IMR-90 (cell line): ENCODE results near the gene ABCA9. TPM values are rescaled to one million over a fixed set of nuclear protein-coding genes. Genes with fewer than 3 reads are reported as not detected.
A peak's percentile ranks its signal among the peaks of the same experiment; 100 is the strongest.

Source experiments
- ATAC-seq: fragments of 200-7000 bp; cut with Tn5 transposase; 2 replicates; pipeline ENCODE4 v1.9.1; 2020; ENCODE audit warnings: low read depth, mild to moderate bottlenecking, moderate library complexity
- BruUV-seq: library from RNA; stranded (reverse); fragments of 400-500 nt; replicated peaks from 2 replicates; lab custom pipeline; 2021; lab: Mats Ljungman, UMichigan
- CTCF ChIA-PET: fragments of 300-600 bp; formaldehyde crosslinking; extraction: SDS; loops from one replicate; lab custom pipeline; 2021; ENCODE audit warnings: antibody characterized with exemption; lab: Yijun Ruan, JAX
- POLR2A ChIA-PET: fragments of 300-600 bp; sonication (Branson Sonifier 250); formaldehyde crosslinking; loops from one replicate; lab custom pipeline; 2022; ENCODE audit warnings: antibody characterized with exemption; ENCODE audit not compliant: unreplicated experiment; lab: Charles Lee
- DNase-seq: peaks from one replicate; pipeline ENCODE4 v3.0.0; 2013
- H2AFZ ChIP-seq: replicated peaks from 2 replicates; pipeline ENCODE3; 2013; ENCODE audit warnings: low read length, mild to moderate bottlenecking; ENCODE audit not compliant: poor library complexity
- H2AK5ac ChIP-seq: 2 replicates; pipeline ENCODE4 v1.6.1; 2013; ENCODE audit warnings: low read depth, low read length, inconsistent platforms
- H2AK9ac ChIP-seq: replicated peaks from 2 replicates; pipeline ENCODE3; 2013; ENCODE audit warnings: mild to moderate bottlenecking, low read depth, low read length, moderate library complexity; ENCODE audit not compliant: poor library complexity
- H2BK120ac ChIP-seq: 2 replicates; pipeline ENCODE4 v1.6.1; 2013; ENCODE audit warnings: low read depth, low read length, inconsistent platforms
- H2BK15ac ChIP-seq: 3 replicates; pipeline ENCODE4 v1.6.1; 2013; ENCODE audit warnings: low read depth, low read length, inconsistent platforms
- H2BK20ac ChIP-seq: 2 replicates; pipeline ENCODE4 v1.6.1; 2013; ENCODE audit warnings: low read depth, mild to moderate bottlenecking, inconsistent platforms, low read length, moderate library complexity
- H2BK5ac ChIP-seq: 2 replicates; pipeline ENCODE4 v1.6.1; 2013; ENCODE audit warnings: mild to moderate bottlenecking, low read depth, low read length, inconsistent platforms; ENCODE audit not compliant: poor library complexity, severe bottlenecking
- H3K14ac ChIP-seq: replicated peaks from 2 replicates; pipeline ENCODE4 v1.6.1; 2013; ENCODE audit warnings: low read depth, low read length, inconsistent platforms
- H3K18ac ChIP-seq: 2 replicates; pipeline ENCODE4 v1.6.1; 2013; ENCODE audit warnings: low read depth, low read length, control low read depth
- H3K23ac ChIP-seq: 2 replicates; pipeline ENCODE4 v1.6.1; 2013; ENCODE audit warnings: low read depth, low read length, inconsistent platforms
- H3K27ac ChIP-seq: 2 replicates; pipeline ENCODE4 v1.5.1; 2013; ENCODE audit warnings: mild to moderate bottlenecking, control low read depth, low read length; ENCODE audit not compliant: insufficient read depth
- H3K27me3 ChIP-seq: 2 replicates; pipeline ENCODE4 v1.6.1; 2013; ENCODE audit warnings: low read length; ENCODE audit not compliant: control insufficient read depth, insufficient read depth
- H3K36me3 ChIP-seq: 2 replicates; pipeline ENCODE4 v1.6.1; 2013; ENCODE audit warnings: low read length, mixed read lengths; ENCODE audit not compliant: control insufficient read depth, insufficient read depth
- H3K4ac ChIP-seq: 2 replicates; pipeline ENCODE4 v1.6.1; 2013; ENCODE audit warnings: low read depth, low read length, inconsistent platforms
- H3K4me1 ChIP-seq: 2 replicates; pipeline ENCODE4 v1.6.1; 2013; ENCODE audit warnings: low read length, mixed read lengths; ENCODE audit not compliant: control insufficient read depth, insufficient read depth
- H3K4me2 ChIP-seq: 2 replicates; pipeline ENCODE4 v1.6.1; 2013; ENCODE audit warnings: low read depth, mild to moderate bottlenecking, control low read depth, low read length, moderate library complexity
- H3K4me3 ChIP-seq: 2 replicates; pipeline ENCODE4 v1.5.1; 2013; ENCODE audit warnings: low read depth, mild to moderate bottlenecking, control low read depth, low read length, moderate library complexity; ENCODE audit not compliant: insufficient read depth
- H3K56ac ChIP-seq: 2 replicates; pipeline ENCODE4 v1.6.1; 2013; ENCODE audit warnings: low read length, inconsistent platforms; ENCODE audit not compliant: insufficient read depth; ENCODE audit errors: extremely low read depth
- H3K79me1 ChIP-seq, 2 experiments: 2 replicates each; pipeline ENCODE4 v1.6.1; 2013; ENCODE audit warnings: low read length in 2 of 2, inconsistent platforms in 1 of 2, low read depth in 1 of 2
- H3K9ac ChIP-seq: 2 replicates; pipeline ENCODE4 v1.6.1; 2013; ENCODE audit warnings: low read depth, low read length, control low read depth
- H3K9me1 ChIP-seq: 2 replicates; pipeline ENCODE4 v1.6.1; 2013; ENCODE audit warnings: low read length, inconsistent platforms; ENCODE audit not compliant: insufficient read depth
- H3K9me3 ChIP-seq: 2 replicates; pipeline ENCODE4 v1.6.1; 2013; ENCODE audit warnings: low read length; ENCODE audit not compliant: control insufficient read depth, insufficient read depth
- H4K20me1 ChIP-seq: 2 replicates; pipeline ENCODE4 v1.6.1; 2013; ENCODE audit warnings: low read length, inconsistent platforms; ENCODE audit not compliant: insufficient read depth
- H4K5ac ChIP-seq: 2 replicates; pipeline ENCODE4 v1.6.1; 2013; ENCODE audit warnings: mild to moderate bottlenecking, low read depth, low read length, control low read depth
- H4K8ac ChIP-seq, 2 experiments: 2 replicates each; pipeline ENCODE4 v1.6.1; 2013; ENCODE audit warnings: low read depth in 2 of 2, low read length in 2 of 2, control low read depth in 1 of 2, inconsistent platforms in 1 of 2
- H4K91ac ChIP-seq: 2 replicates; pipeline ENCODE4 v1.6.1; 2013; ENCODE audit warnings: low read depth, low read length, inconsistent platforms; ENCODE audit not compliant: insufficient read depth
- CHD1 ChIP-seq: IDR thresholded peaks from 2 replicates; pipeline ENCODE4 v1.6.1; 2012; ENCODE audit warnings: low read depth, low read length, improper control_type of control experiment
- CTCF ChIP-seq: conservative IDR thresholded peaks from 2 replicates; pipeline ENCODE4 v1.5.1; 2012; ENCODE audit warnings: mild to moderate bottlenecking, low read depth, low read length, improper control_type of control experiment
- MAZ ChIP-seq: IDR thresholded peaks from 2 replicates; pipeline ENCODE4 v1.6.1; 2012; ENCODE audit warnings: low read depth, mild to moderate bottlenecking, low read length, improper control_type of control experiment, moderate library complexity, borderline replicate concordance
- POLR2A ChIP-seq: IDR thresholded peaks from 2 replicates; pipeline ENCODE4 v1.6.1; 2012; ENCODE audit warnings: mild to moderate bottlenecking, low read depth, low read length
- RAD21 ChIP-seq: IDR thresholded peaks from 2 replicates; pipeline ENCODE4 v1.6.1; 2012; ENCODE audit warnings: low read length, improper control_type of control experiment
- WGBS, 2 experiments: methylation state at CpG; one replicate each; pipeline versions ENCODE4 v1.1.5 to v1.1.7; 2013; ENCODE audit warnings: missing lambda C conversion rate in 2 of 2; ENCODE audit not compliant: insufficient read length in 1 of 2; ENCODE audit errors: extremely low coverage in 2 of 2; 5-methylcytosine and 5-hydroxymethylcytosine counted together
- dilution Hi-C: fragments of 300-500 bp; cut with HindIII; formaldehyde crosslinking; loops from one replicate; pipeline ENCODE4 v1.14.3; 2018; ENCODE audit warnings: low sequenced_read_pairs; ENCODE audit not compliant: unreplicated experiment
- in situ Hi-C: fragments of 300-500 bp; cut with MboI; formaldehyde crosslinking; loops from 3 replicates; pipeline ENCODE4 v1.14.3; 2019; ENCODE audit warnings: low sequenced_read_pairs, inconsistent platforms, mixed read lengths
- intact Hi-C: fragments of 100-400 bp; cut with micrococcal nuclease; formaldehyde crosslinking; loops from 2 replicates; pipeline ENCODE4 v1.10.0; 2022
- polyA plus RNA-seq, 3 experiments: library from polyadenylated mRNA; depleted of rRNA; stranded (reverse); fragments of >200 nt; gene quantifications; 2 replicates each; pipeline ENCODE4 v1.2.3, GENCODE V29; 2012; ENCODE audit warnings: low replicate concordance in 1 of 3
- total RNA-seq: library from RNA; depleted of rRNA; stranded (reverse); fragments of >200 nt; gene quantifications from 2 replicates; pipeline ENCODE4 v1.2.3, GENCODE V29; 2012

The ABCA9 gene
- total and polyA plus RNA-seq, 2 of the 4 experiments (the other 2 are of a cell fraction): under 0.01 TPM; not detected in 1

GRCh38 chr17:69030169-69030568 lies 30.6 kb downstream of the ABCA9 start:
- Histone ChIP-seq H3K14ac (no peak overlapping the region), H4K20me1 (no peaks in the 10 kb centered on the region), H2BK15ac (no peak overlapping the region), H3K9me3 (no peaks in the 10 kb centered on the region), H3K9me1 (no peaks in the 10 kb centered on the region), H2BK20ac (no peak overlapping the region), H2AK9ac (no peak overlapping the region), H3K36me3 (no peaks in the 10 kb centered on the region), H3K18ac (no peak overlapping the region), H4K91ac (no peak overlapping the region), H2BK120ac (no peak overlapping the region), H3K79me1 (no peaks in the 10 kb centered on the region), H3K4me1 (no peaks in the 10 kb centered on the region), H3K23ac (no peak overlapping the region), H3K9ac (no peak overlapping the region), H2AK5ac (no peak overlapping the region), H2BK5ac (no peak overlapping the region), H4K8ac (no peak overlapping the region), H3K27ac (no peak overlapping the region), H3K4me2 (no peak overlapping the region), H3K4me3 (no peak overlapping the region), H3K27me3 (no peaks in the 10 kb centered on the region), H4K5ac (no peak overlapping the region), H2AFZ (no peak overlapping the region), H3K4ac (no peak overlapping the region), H3K56ac (no peak overlapping the region)
- intact Hi-C loops (no loop called here), in situ Hi-C loops (no loop called here), dilution Hi-C loops (no loop called here)
- no peak for TF ChIP-seq CTCF
- no peak for TF ChIP-seq CHD1
- no peak for TF ChIP-seq POLR2A
- TF ChIP-seq MAZ: no peak
- TF ChIP-seq RAD21: no peak
- BruUV-seq: no TSS peak
- WGBS, 2 experiments: no CpG with 5 or more reads among the region's 1 CpG
- ChIA-PET POLR2A (no interaction called here), CTCF (no interaction called here)
- peak; percentile 35; the same call in 1 of the 2 replicates for ATAC-seq
- peak; percentile 8 for DNase-seq
